NCI-H1436 treated with DMSO at 0.1 percent for 48 hours (cell line): ENCODE results near the gene SLC13A5.
"Not testable (repeated sequence)": the region's sequence is repeated elsewhere in the genome, so short reads cannot be mapped to it uniquely, and the experiment has no call there.

ENCODE experiments used
- DNase-seq: peaks from one replicate; lab custom pipeline; 2025; lab: John Stamatoyannopoulos, UW

SLC13A5 gene

GRCh38 chr17:6684460-6684783, 28.7 kb downstream of the SLC13A5 start:
- DNase-seq, result no peak

GRCh38 chr17:6683730-6684459, 29.3 kb downstream of the SLC13A5 start:
- DNase-seq, result no peak

GRCh38 chr17:6683081-6683684, 30.0 kb downstream of the SLC13A5 start:
- no peak for DNase-seq

GRCh38 chr17:6682339-6682738, 30.8 kb downstream of the SLC13A5 start:
- no peak for DNase-seq

GRCh38 chr17:6681671-6682070, 31.5 kb downstream of the SLC13A5 start:
- DNase-seq, result no peak

- no peak for DNase-seq
Measured at GRCh38 chr17:6681176-6681575, 32.0 kb downstream of the SLC13A5 start.

GRCh38 chr17:6679241-6679640, 33.9 kb downstream of the SLC13A5 start:
- no peak for DNase-seq

GRCh38 chr17:6677946-6678345, 35.2 kb downstream of the SLC13A5 start:
- DNase-seq, result no peak

- DNase-seq, result no peak
Measured at GRCh38 chr17:6677158-6677831, 35.9 kb downstream of the SLC13A5 start.

- DNase-seq, result no peak
Measured at GRCh38 chr17:6676802-6677157, 36.4 kb downstream of the SLC13A5 start.

GRCh38 chr17:6675201-6675825, 37.9 kb downstream of the SLC13A5 start:
- DNase-seq, result no peak

GRCh38 chr17:6674586-6674985, 38.6 kb downstream of the SLC13A5 start:
- no peak for DNase-seq

- no peak for DNase-seq
Measured at GRCh38 chr17:6671431-6671830, 41.7 kb downstream of the SLC13A5 start.

GRCh38 chr17:6670999-6671398, 42.2 kb downstream of the SLC13A5 start:
- no peak for DNase-seq

- no peak for DNase-seq
Measured at GRCh38 chr17:6670571-6670970, 42.6 kb downstream of the SLC13A5 start.

- no peak for DNase-seq
Measured at GRCh38 chr17:6669479-6670212, 43.5 kb downstream of the SLC13A5 start.

- no peak for DNase-seq
Measured at GRCh38 chr17:6668727-6669425, 44.3 kb downstream of the SLC13A5 start.

GRCh38 chr17:6668219-6668618, 45.0 kb downstream of the SLC13A5 start:
- no peak for DNase-seq

GRCh38 chr17:6667516-6667915, 45.7 kb downstream of the SLC13A5 start:
- no peak for DNase-seq

- DNase-seq, result no peak
Measured at GRCh38 chr17:6666557-6666956, 46.6 kb downstream of the SLC13A5 start.

GRCh38 chr17:6666077-6666521, 47.1 kb downstream of the SLC13A5 start:
- DNase-seq, result no peak

GRCh38 chr17:6663200-6663599, 50.0 kb downstream of the SLC13A5 start:
- DNase-seq, result not testable (repeated sequence)
